Gastroesophageal sphincter (tissue), 3 donors: ENCODE measurements around the gene KLHDC4.

Experiments
- EP300 ChIP-seq: sonication (generic); formaldehyde crosslinking; IDR thresholded peaks from one replicate; pipeline ENCODE4 v1.6.1; 2017; ENCODE audit warnings: antibody characterized with exemption, mild to moderate bottlenecking
- POLR2A ChIP-seq, 2 donors: fragments of 450-650 bp; IDR thresholded peaks; one replicate each; pipeline ENCODE4 v1.6.1; 2017; ENCODE audit warnings: antibody characterized with exemption in 2 of 2, mild to moderate bottlenecking in 2 of 2, moderate library complexity in 1 of 2
- POLR2AphosphoS5 ChIP-seq: sonication (generic); formaldehyde crosslinking; IDR thresholded peaks from one replicate; pipeline ENCODE4 v1.6.1; 2017; ENCODE audit warnings: antibody characterized with exemption
- TF ChIP-seq, protein P1 (sequence below), 4 experiments: fragments of 200-600 bp in 2 of 4; fragments of 450-650 bp in 2 of 4; sonication (generic) in 1 of 4; IDR thresholded peaks; one replicate each; pipeline ENCODE4 v1.5.1; 2017 to 2019; ENCODE audit warnings: antibody characterized with exemption in 4 of 4, mild to moderate bottlenecking in 2 of 4, moderate library complexity in 2 of 4

DNA sequence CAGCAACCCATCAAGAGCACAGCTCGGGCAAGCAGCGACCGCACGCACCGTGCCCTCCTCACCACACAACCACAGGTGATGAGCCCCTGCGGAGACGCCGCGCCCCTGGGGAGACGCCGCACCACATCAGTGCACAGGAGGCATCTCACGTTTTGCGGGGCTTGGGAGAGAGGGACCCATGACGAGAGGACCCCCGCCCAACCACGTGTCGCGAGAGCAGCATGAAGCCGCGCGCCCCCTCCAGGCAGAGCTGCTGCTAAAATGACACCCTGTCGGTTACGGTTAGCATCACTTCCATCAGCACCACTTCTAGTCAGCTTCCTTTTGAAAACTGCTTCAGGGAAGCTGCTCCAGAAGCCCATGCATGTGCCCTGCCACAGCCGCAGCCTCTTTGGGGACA, 45.3 kb downstream of the KLHDC4 start:
- TF ChIP-seq EP300 = no peak
- TF ChIP-seq, protein P1, sequence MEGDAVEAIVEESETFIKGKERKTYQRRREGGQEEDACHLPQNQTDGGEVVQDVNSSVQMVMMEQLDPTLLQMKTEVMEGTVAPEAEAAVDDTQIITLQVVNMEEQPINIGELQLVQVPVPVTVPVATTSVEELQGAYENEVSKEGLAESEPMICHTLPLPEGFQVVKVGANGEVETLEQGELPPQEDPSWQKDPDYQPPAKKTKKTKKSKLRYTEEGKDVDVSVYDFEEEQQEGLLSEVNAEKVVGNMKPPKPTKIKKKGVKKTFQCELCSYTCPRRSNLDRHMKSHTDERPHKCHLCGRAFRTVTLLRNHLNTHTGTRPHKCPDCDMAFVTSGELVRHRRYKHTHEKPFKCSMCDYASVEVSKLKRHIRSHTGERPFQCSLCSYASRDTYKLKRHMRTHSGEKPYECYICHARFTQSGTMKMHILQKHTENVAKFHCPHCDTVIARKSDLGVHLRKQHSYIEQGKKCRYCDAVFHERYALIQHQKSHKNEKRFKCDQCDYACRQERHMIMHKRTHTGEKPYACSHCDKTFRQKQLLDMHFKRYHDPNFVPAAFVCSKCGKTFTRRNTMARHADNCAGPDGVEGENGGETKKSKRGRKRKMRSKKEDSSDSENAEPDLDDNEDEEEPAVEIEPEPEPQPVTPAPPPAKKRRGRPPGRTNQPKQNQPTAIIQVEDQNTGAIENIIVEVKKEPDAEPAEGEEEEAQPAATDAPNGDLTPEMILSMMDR (IDR thresholded peaks at IDR 0.05) = no peak
- no peak for TF ChIP-seq POLR2AphosphoS5
- TF ChIP-seq POLR2A (IDR thresholded peaks at IDR 0.05) = no peak
